Activated CD4-positive, CD25-positive, alpha-beta regulatory T cell (primary cell): Measurements from ENCODE around the gene NKTR.
"Not testable (repeated sequence)": the region's sequence is repeated elsewhere in the genome, so short reads cannot be mapped to it uniquely, and the experiment has no call there.

Source experiments
- DNase-seq, 4 experiments: peaks; one replicate each; lab custom pipeline; 2025; lab: John Stamatoyannopoulos, UW

The NKTR gene

GRCh38 chr3:42595682-42596081 is 4.8 kb upstream of the NKTR start:
- no peak for DNase-seq

GRCh38 chr3:42597098-42597497 is 3.4 kb upstream of the NKTR start:
- not testable (repeated sequence) for DNase-seq

GRCh38 chr3:42600958-42601675 is 631 bp downstream of the NKTR start:
- DNase-seq: peak in 3 of 4 experiments; percentile 24 to 45 (median 27)

GRCh38 chr3:42601896-42602581 is 1.6 kb downstream of the NKTR start:
- no peak for DNase-seq

- no peak for DNase-seq
These were observed 2.5 kb downstream of the NKTR start for GRCh38 chr3:42602961-42603360.

- no peak for DNase-seq
These were observed 5.2 kb downstream of the NKTR start for GRCh38 chr3:42605546-42606173.

- no peak for DNase-seq
These were observed 8.1 kb downstream of the NKTR start for GRCh38 chr3:42608581-42608980.

- no peak for DNase-seq
These were observed 10.5 kb downstream of the NKTR start for GRCh38 chr3:42610976-42611375.

GRCh38 chr3:42612217-42612616 is 11.7 kb downstream of the NKTR start:
- DNase-seq: no peak

GRCh38 chr3:42612928-42613327 is 12.4 kb downstream of the NKTR start:
- DNase-seq: no peak

- DNase-seq: no peak
These were observed 13.0 kb downstream of the NKTR start for GRCh38 chr3:42613462-42613861.

GRCh38 chr3:42631620-42632019 is 31.1 kb downstream of the NKTR start:
- DNase-seq: no peak

GRCh38 chr3:42632146-42632545 is 31.7 kb downstream of the NKTR start:
- no peak for DNase-seq

GRCh38 chr3:42633544-42633943 is 33.1 kb downstream of the NKTR start:
- DNase-seq: no peak

GRCh38 chr3:42635111-42635510 is 34.6 kb downstream of the NKTR start:
- DNase-seq: no peak

GRCh38 chr3:42637001-42637400 is 36.5 kb downstream of the NKTR start:
- DNase-seq: no peak

GRCh38 chr3:42638339-42638842 is 37.9 kb downstream of the NKTR start:
- no peak for DNase-seq

- DNase-seq: no peak
These were observed 38.7 kb downstream of the NKTR start for GRCh38 chr3:42639192-42639591.

- DNase-seq: no peak
These were observed 39.6 kb downstream of the NKTR start for GRCh38 chr3:42640129-42640528.

- DNase-seq: no peak
These were observed 40.4 kb downstream of the NKTR start for GRCh38 chr3:42640771-42641370.

- no peak for DNase-seq
These were observed 47.5 kb downstream of the NKTR start for GRCh38 chr3:42647821-42648459.

- no peak for DNase-seq
These were observed 48.5 kb downstream of the NKTR start for GRCh38 chr3:42649006-42649405.
